Motor neuron (in vitro differentiated cells): Measurements from ENCODE around the gene APOBEC4. TPM values are rescaled to one million over a fixed set of nuclear protein-coding genes. Genes with fewer than 3 reads are reported as not detected.
"Not testable (repeated sequence)": the region's sequence is repeated elsewhere in the genome, so short reads cannot be mapped to it uniquely, and the experiment has no call there.

Source experiments
- ATAC-seq, 8 experiments: fragments of 200-7000 bp; cut with Tn5 transposase; replicated peaks in 6 of 8; 2 replicates each; pipeline ENCODE4 v1.8.0; 2021; ENCODE audit warnings: mild to moderate bottlenecking in 8 of 8, moderate library complexity in 8 of 8
- H3K27ac ChIP-seq, 2 donors: fragments of 250-450 bp; sonication (Bioruptor Pico); 2 replicates each; pipeline ENCODE4 v1.9.0; 2021; ENCODE audit warnings: antibody characterized with exemption in 2 of 2, mild to moderate bottlenecking in 2 of 2, moderate library complexity in 1 of 2
- H3K4me1 ChIP-seq, 2 donors: fragments of 250-450 bp; sonication (Bioruptor Pico); replicated peaks in 1 of 2; 2 replicates each; pipeline ENCODE4 v1.6.1; 2021; ENCODE audit warnings: antibody characterized with exemption in 2 of 2, mild to moderate bottlenecking in 2 of 2, moderate library complexity in 1 of 2
- H3K4me3 ChIP-seq, 5 donors: fragments of 250-450 bp; sonication (Bioruptor Pico); 2 replicates each; pipeline ENCODE4 v1.9.0; 2021; ENCODE audit warnings: antibody characterized with exemption in 5 of 5, mild to moderate bottlenecking in 5 of 5, moderate library complexity in 4 of 5
- WGBS, 10 experiments: fragments of 450-650 bp; shearing (Covaris generic); methylation state at CpG; one replicate each; pipeline ENCODE4 v1.0.0; 2022; 5-methylcytosine and 5-hydroxymethylcytosine counted together
- in situ Hi-C, 9 experiments: fragments of 400-800 bp; cut with MboI; loops; one replicate each; pipeline ENCODE4 v1.15.0; 2021; ENCODE audit warnings: low sequenced_read_pairs in 9 of 9, low pct_unique_long_range_greater_than_20kb in 2 of 9; ENCODE audit not compliant: unreplicated experiment in 9 of 9
- total RNA-seq, 8 experiments: library from RNA; unstranded; fragments of 300-600 nt; gene quantifications; 2 replicates each; pipeline versions ENCODE4 v1.2.3 to v1.2.4, GENCODE V29; 2022

Gene APOBEC4
- total RNA-seq, 8 experiments from 2014 or later = 0.42 to 7.2 (median 1.4) TPM

- WGBS, 10 experiments = 3 to 100% (median 95%) methylated on average over 2 to 3 of the region's 3 CpGs
Observed at GRCh38 chr1:183626236-183626635, 26.9 kb downstream of the APOBEC4 start.

GRCh38 chr1:183622884-183623785, 30.0 kb downstream of the APOBEC4 start:
- H3K4me1 ChIP-seq = no peaks in the 10 kb centered on the region
- in situ Hi-C loops = loop anchor here in 2 of 9 experiments (10.0 to 25.0 kb wide), 2 partner anchors 58 to 336 kb away; no protein-coding TSS in a partner anchor
- H3K4me3 ChIP-seq = no peak overlapping the region
- H3K27ac ChIP-seq = no peak overlapping the region
- ATAC-seq = peak; percentile 78 to 99 (median 94)
- WGBS, 10 experiments = 0 to 88% (median 63%) methylated on average over 2 to 10 of the region's 10 CpGs; no CpG with 5 or more reads in 1 of the 10 experiments

More at GRCh38 chr1:183626236-183626635, 26.9 kb downstream of the APOBEC4 start:
- not testable (repeated sequence) for H3K4me1 ChIP-seq, ATAC-seq, H3K4me3 ChIP-seq, H3K27ac ChIP-seq
- in situ Hi-C loops = loop anchor here in 2 of 9 experiments (10.0 to 25.0 kb wide), 2 partner anchors 61 to 286 kb away; no protein-coding TSS in a partner anchor

GRCh38 chr1:183622013-183622412, 31.1 kb downstream of the APOBEC4 start:
- WGBS, 10 experiments = 0 to 89% (median 75%) methylated on average over 1 of the region's 1 CpG; no CpG with 5 or more reads in 1 of the 10 experiments
- in situ Hi-C loops = loop anchor here in 2 of 9 experiments (10.0 to 25.0 kb wide), 2 partner anchors 57 to 335 kb away; no protein-coding TSS in a partner anchor

GRCh38 chr1:183620311-183620710, 32.8 kb downstream of the APOBEC4 start:
- 60 to 100% (median 77%) methylated on average over 2 of the region's 2 CpGs; no CpG with 5 or more reads in 1 of the 10 experiments for WGBS, 10 experiments
- ATAC-seq = no peak
- Histone ChIP-seq H3K27ac (no peak overlapping the region), H3K4me1 (no peaks in the 10 kb centered on the region), H3K4me3 (no peak overlapping the region)
- in situ Hi-C loops = loop anchor here in 2 of 9 experiments (10.0 to 25.0 kb wide), 2 partner anchors 56 to 333 kb away; no protein-coding TSS in a partner anchor

More at GRCh38 chr1:183622013-183622412, 31.1 kb downstream of the APOBEC4 start:
- no peak for ATAC-seq
- Histone ChIP-seq H3K4me3 (no peak overlapping the region), H3K4me1 (no peaks in the 10 kb centered on the region), H3K27ac (no peak overlapping the region)

- in situ Hi-C loops = loop anchor here in 2 of 9 experiments (10.0 to 25.0 kb wide), 2 partner anchors 55 to 332 kb away; no protein-coding TSS in a partner anchor
- WGBS, 10 experiments = 75 to 100% (median 100%) methylated on average over 1 of the region's 1 CpG; no CpG with 5 or more reads in 2 of the 10 experiments
- no peaks in the 10 kb centered on the region for H3K4me1 ChIP-seq
- H3K27ac ChIP-seq = no peak overlapping the region
- no peak overlapping the region for H3K4me3 ChIP-seq
- ATAC-seq = peak in 1 of 8 experiments; percentile 8
Observed at GRCh38 chr1:183619781-183620180, 33.3 kb downstream of the APOBEC4 start.

- H3K4me1 ChIP-seq, H3K4me3 ChIP-seq, H3K27ac ChIP-seq, ATAC-seq: not testable (repeated sequence)
- no CpG with 5 or more reads among the region's 5 CpGs for WGBS, 10 experiments
- in situ Hi-C loops = loop anchor here in 1 of 9 experiments (25.0 kb wide), 1 partner anchor 331 kb away; no protein-coding TSS in a partner anchor
Observed at GRCh38 chr1:183618202-183618601, 34.9 kb downstream of the APOBEC4 start.

GRCh38 chr1:183612975-183613374, 40.1 kb downstream of the APOBEC4 start:
- not testable (repeated sequence) for ATAC-seq, H3K27ac ChIP-seq, H3K4me3 ChIP-seq, H3K4me1 ChIP-seq
- WGBS, 10 experiments = 60% methylated on average over 1 of the region's 3 CpGs; no CpG with 5 or more reads in 9 of the 10 experiments
- in situ Hi-C loops = loop anchor here in 1 of 9 experiments (25.0 kb wide), 1 partner anchor 326 kb away; no protein-coding TSS in a partner anchor

GRCh38 chr1:183612407-183612806, 40.7 kb downstream of the APOBEC4 start:
- no peak overlapping the region for H3K4me3 ChIP-seq
- in situ Hi-C loops = loop anchor here in 1 of 9 experiments (25.0 kb wide), 1 partner anchor 325 kb away; no protein-coding TSS in a partner anchor
- no peak overlapping the region for H3K27ac ChIP-seq
- ATAC-seq = no peak
- 40 to 92% (median 73%) methylated on average over 1 to 3 of the region's 3 CpGs for WGBS, 10 experiments
- H3K4me1 ChIP-seq = no peaks in the 10 kb centered on the region

GRCh38 chr1:183611021-183611420, 42.1 kb downstream of the APOBEC4 start:
- Histone ChIP-seq H3K4me3 (no peak overlapping the region), H3K27ac (no peak overlapping the region), H3K4me1 (no peaks in the 10 kb centered on the region)
- in situ Hi-C loops = loop anchor here in 1 of 9 experiments (25.0 kb wide), 1 partner anchor 324 kb away; no protein-coding TSS in a partner anchor
- 0 to 48% (median 34%) methylated on average over 1 to 2 of the region's 2 CpGs; no CpG with 5 or more reads in 2 of the 10 experiments for WGBS, 10 experiments
- ATAC-seq = no peak

GRCh38 chr1:183609759-183610452, 43.2 kb downstream of the APOBEC4 start:
- no peaks in the 10 kb centered on the region for H3K4me1 ChIP-seq
- H3K4me3 ChIP-seq = no peak overlapping the region
- ATAC-seq = peak in 4 of 8 experiments; percentile 14 to 27 (median 22)
- H3K27ac ChIP-seq = no peak overlapping the region
- in situ Hi-C loops = loop anchor here in 1 of 9 experiments (25.0 kb wide), 1 partner anchor 323 kb away; no protein-coding TSS in a partner anchor
- 0 to 83% (median 34%) methylated on average over 1 to 3 of the region's 3 CpGs; no CpG with 5 or more reads in 2 of the 10 experiments for WGBS, 10 experiments

GRCh38 chr1:183609313-183609712, 43.8 kb downstream of the APOBEC4 start:
- H3K4me3 ChIP-seq = no peak overlapping the region
- H3K4me1 ChIP-seq = no peaks in the 10 kb centered on the region
- in situ Hi-C loops = loop anchor here in 1 of 9 experiments (25.0 kb wide), 1 partner anchor 322 kb away; no protein-coding TSS in a partner anchor
- H3K27ac ChIP-seq = no peak overlapping the region
- ATAC-seq = peak; percentile 72 to 95 (median 85)
- 0 to 100% (median 63%) methylated on average over 2 to 5 of the region's 5 CpGs; no CpG with 5 or more reads in 1 of the 10 experiments for WGBS, 10 experiments

- Histone ChIP-seq H3K4me3 (no peak overlapping the region), H3K4me1 (no peaks in the 10 kb centered on the region), H3K27ac (no peak overlapping the region)
- in situ Hi-C loops = loop anchor here in 1 of 9 experiments (25.0 kb wide), 1 partner anchor 320 kb away; no protein-coding TSS in a partner anchor
- WGBS, 10 experiments = 57 to 100% (median 94%) methylated on average over 2 of the region's 2 CpGs; no CpG with 5 or more reads in 2 of the 10 experiments
- ATAC-seq = no peak
Observed at GRCh38 chr1:183607322-183607980, 45.7 kb downstream of the APOBEC4 start.
